MM.1S (cell line): ENCODE measurements around the gene GSG1L2.

Experiments used
- DNase-seq: peaks from one replicate; pipeline ENCODE4 v3.0.0-alpha.2; 2015
- H2AFZ ChIP-seq: fragments of 300-600 bp; sonication (generic); 2 replicates; pipeline ENCODE4 v1.6.0; 2016; ENCODE audit warnings: antibody characterized with exemption, low read length
- H3F3A ChIP-seq: fragments of 300-600 bp; sonication (generic); 2 replicates; pipeline ENCODE4 v1.6.1; 2016; ENCODE audit warnings: mild to moderate bottlenecking, antibody characterized with exemption, low read length, moderate library complexity, mixed read lengths; ENCODE audit not compliant: insufficient read depth
- H3K27ac ChIP-seq: fragments of 300-600 bp; sonication (generic); 2 replicates; pipeline ENCODE4 v1.5.1; 2016; ENCODE audit warnings: mild to moderate bottlenecking, low read length
- H3K27me3 ChIP-seq: fragments of 300-600 bp; sonication (generic); replicated peaks from 2 replicates; pipeline ENCODE4 v1.6.0; 2016; ENCODE audit warnings: low read length; ENCODE audit not compliant: insufficient read depth
- H3K36me3 ChIP-seq: fragments of 300-600 bp; sonication (generic); replicated peaks from 2 replicates; pipeline ENCODE4 v1.6.1; 2016; ENCODE audit warnings: mild to moderate bottlenecking, low read length, mixed read lengths; ENCODE audit not compliant: insufficient read depth
- H3K4me1 ChIP-seq: fragments of 300-600 bp; sonication (generic); 2 replicates; pipeline ENCODE4 v1.6.1; 2016; ENCODE audit warnings: low read length, mixed read lengths
- H3K4me2 ChIP-seq: fragments of 300-600 bp; sonication (generic); 2 replicates; pipeline ENCODE4 v1.6.0; 2016; ENCODE audit warnings: low read depth, low read length
- H3K4me3 ChIP-seq: fragments of 300-600 bp; sonication (generic); 2 replicates; pipeline ENCODE4 v1.5.1; 2016; ENCODE audit warnings: low read length, mixed read lengths
- H3K79me2 ChIP-seq: fragments of 300-600 bp; sonication (generic); 2 replicates; pipeline ENCODE4 v1.6.1; 2016; ENCODE audit warnings: mixed run types, low read length, mixed read lengths
- H3K9ac ChIP-seq: fragments of 300-600 bp; sonication (generic); 2 replicates; pipeline ENCODE4 v1.6.1; 2016; ENCODE audit warnings: low read length, mixed read lengths
- H3K9me2 ChIP-seq: fragments of 300-600 bp; sonication (generic); replicated peaks from 2 replicates; pipeline ENCODE4 v1.6.1; 2016; ENCODE audit warnings: mild to moderate bottlenecking, low read length, mixed read lengths; ENCODE audit not compliant: insufficient read depth
- H3K9me3 ChIP-seq: fragments of 300-600 bp; sonication (generic); replicated peaks from 2 replicates; pipeline ENCODE4 v1.6.1; 2016; ENCODE audit warnings: mild to moderate bottlenecking, low read length, mixed read lengths; ENCODE audit not compliant: insufficient read depth
- H4K20me1 ChIP-seq: fragments of 300-600 bp; sonication (generic); 2 replicates; pipeline ENCODE4 v1.6.1; 2016; ENCODE audit warnings: mild to moderate bottlenecking, low read length, moderate library complexity, mixed read lengths; ENCODE audit not compliant: insufficient read depth
- EZH2 ChIP-seq: fragments of 300-600 bp; sonication (generic); optimal IDR thresholded peaks from 2 replicates; pipeline ENCODE3; 2017; ENCODE audit warnings: low read depth, mild to moderate bottlenecking, antibody characterized with exemption, low read length, mixed read lengths
- EZH2phosphoT487 ChIP-seq: fragments of 300-600 bp; sonication (generic); IDR thresholded peaks from 2 replicates; pipeline ENCODE4 v1.6.1; 2018; ENCODE audit warnings: antibody characterized with exemption, low read length
- TF ChIP-seq, protein P1 (sequence below): fragments of 300-600 bp; sonication (generic); IDR thresholded peaks from 2 replicates; pipeline ENCODE4 v1.5.1; 2016; ENCODE audit warnings: antibody characterized with exemption, low read length, mixed read lengths

GSG1L2 gene

DNA sequence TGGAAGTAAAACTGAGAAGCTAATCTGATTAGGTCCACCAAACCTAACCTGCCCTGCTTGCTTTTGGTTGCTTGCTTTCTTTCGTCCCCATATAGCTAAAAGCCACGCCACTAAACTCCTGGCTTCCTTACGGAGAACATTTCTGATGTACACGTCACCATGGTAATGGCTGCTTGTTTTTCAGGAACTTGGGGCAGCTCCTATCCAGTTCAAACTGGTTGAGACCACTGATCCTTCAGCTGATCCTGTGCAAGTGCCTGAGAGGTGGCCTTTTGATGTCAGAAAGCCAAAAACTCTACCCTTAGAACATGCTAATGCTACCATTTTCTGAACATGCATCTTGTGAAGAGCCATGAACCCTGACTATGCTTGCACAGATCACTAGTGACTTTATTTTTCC lies 16.1 kb downstream of the GSG1L2 start:
- TF ChIP-seq, protein P1, sequence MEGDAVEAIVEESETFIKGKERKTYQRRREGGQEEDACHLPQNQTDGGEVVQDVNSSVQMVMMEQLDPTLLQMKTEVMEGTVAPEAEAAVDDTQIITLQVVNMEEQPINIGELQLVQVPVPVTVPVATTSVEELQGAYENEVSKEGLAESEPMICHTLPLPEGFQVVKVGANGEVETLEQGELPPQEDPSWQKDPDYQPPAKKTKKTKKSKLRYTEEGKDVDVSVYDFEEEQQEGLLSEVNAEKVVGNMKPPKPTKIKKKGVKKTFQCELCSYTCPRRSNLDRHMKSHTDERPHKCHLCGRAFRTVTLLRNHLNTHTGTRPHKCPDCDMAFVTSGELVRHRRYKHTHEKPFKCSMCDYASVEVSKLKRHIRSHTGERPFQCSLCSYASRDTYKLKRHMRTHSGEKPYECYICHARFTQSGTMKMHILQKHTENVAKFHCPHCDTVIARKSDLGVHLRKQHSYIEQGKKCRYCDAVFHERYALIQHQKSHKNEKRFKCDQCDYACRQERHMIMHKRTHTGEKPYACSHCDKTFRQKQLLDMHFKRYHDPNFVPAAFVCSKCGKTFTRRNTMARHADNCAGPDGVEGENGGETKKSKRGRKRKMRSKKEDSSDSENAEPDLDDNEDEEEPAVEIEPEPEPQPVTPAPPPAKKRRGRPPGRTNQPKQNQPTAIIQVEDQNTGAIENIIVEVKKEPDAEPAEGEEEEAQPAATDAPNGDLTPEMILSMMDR = no peak
- DNase-seq = no peak
- Histone ChIP-seq H3K4me2 (no peak overlapping the region), H3K9me3 (no peaks in the 10 kb centered on the region), H3K4me1 (no peaks in the 10 kb centered on the region), H3K9me2 (no peaks in the 10 kb centered on the region), H3K4me3 (no peak overlapping the region), H3K79me2 (no peaks in the 10 kb centered on the region), H4K20me1 (no peaks in the 10 kb centered on the region), H3K27me3 (no peaks in the 10 kb centered on the region), H3F3A (no peaks in the 10 kb centered on the region), H3K36me3 (no peaks in the 10 kb centered on the region), H2AFZ (no peak overlapping the region), H3K27ac (no peak overlapping the region), H3K9ac (no peak overlapping the region)

GRCh38 chr17:9802697-9803096 lies 19.2 kb downstream of the GSG1L2 start:
- no peaks in the 10 kb centered on the region for H3K9me2 ChIP-seq
- H3K9me3 ChIP-seq = no peaks in the 10 kb centered on the region
- no peak overlapping the region for H3K9ac ChIP-seq
- H3K4me2 ChIP-seq = no peak overlapping the region
- DNase-seq = no peak
- no peaks in the 10 kb centered on the region for H3F3A ChIP-seq
- TF ChIP-seq, protein P1 = no peak
- no peak for TF ChIP-seq EZH2phosphoT487
- no peak for TF ChIP-seq EZH2
- no peaks in the 10 kb centered on the region for H4K20me1 ChIP-seq
- no peak overlapping the region for H2AFZ ChIP-seq
- H3K4me3 ChIP-seq = no peak overlapping the region
- H3K79me2 ChIP-seq = no peaks in the 10 kb centered on the region
- no peak overlapping the region for H3K27ac ChIP-seq
- no peaks in the 10 kb centered on the region for H3K4me1 ChIP-seq
- H3K36me3 ChIP-seq = no peaks in the 10 kb centered on the region
- no peaks in the 10 kb centered on the region for H3K27me3 ChIP-seq

DNA sequence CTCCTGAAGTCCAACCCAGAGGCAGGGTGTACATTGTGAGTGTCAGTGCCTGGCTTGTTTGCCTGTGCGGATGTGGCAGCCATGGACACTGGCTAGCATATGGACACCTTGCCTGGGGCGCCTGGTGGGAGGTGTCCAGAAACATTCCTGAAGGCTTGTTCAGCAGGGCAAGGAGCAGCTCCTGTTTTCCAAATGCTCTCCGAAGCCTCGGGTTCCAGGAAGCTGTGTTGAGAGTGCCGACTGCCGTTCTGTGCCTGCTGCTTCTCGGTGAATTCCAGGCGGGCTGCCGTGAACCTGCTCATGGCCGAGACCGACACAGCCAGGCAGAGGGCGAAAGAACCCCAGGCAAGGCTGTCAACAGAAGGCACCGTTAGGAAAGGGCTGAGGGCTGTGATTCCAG lies 19.6 kb downstream of the GSG1L2 start:
- no peaks in the 10 kb centered on the region for H3K9me2 ChIP-seq
- no peaks in the 10 kb centered on the region for H3K36me3 ChIP-seq
- H3K27me3 ChIP-seq = no peaks in the 10 kb centered on the region
- no peak for DNase-seq
- H3K4me3 ChIP-seq = no peak overlapping the region
- H3K9ac ChIP-seq = no peak overlapping the region
- no peaks in the 10 kb centered on the region for H3K4me1 ChIP-seq
- H3K4me2 ChIP-seq = no peak overlapping the region
- H2AFZ ChIP-seq = no peak overlapping the region
- TF ChIP-seq EZH2phosphoT487 = no peak
- TF ChIP-seq, protein P1 = no peak
- no peak for TF ChIP-seq EZH2
- no peaks in the 10 kb centered on the region for H3K79me2 ChIP-seq
- no peak overlapping the region for H3K27ac ChIP-seq
- H3F3A ChIP-seq = no peaks in the 10 kb centered on the region
- no peaks in the 10 kb centered on the region for H4K20me1 ChIP-seq
- H3K9me3 ChIP-seq = no peaks in the 10 kb centered on the region

DNA sequence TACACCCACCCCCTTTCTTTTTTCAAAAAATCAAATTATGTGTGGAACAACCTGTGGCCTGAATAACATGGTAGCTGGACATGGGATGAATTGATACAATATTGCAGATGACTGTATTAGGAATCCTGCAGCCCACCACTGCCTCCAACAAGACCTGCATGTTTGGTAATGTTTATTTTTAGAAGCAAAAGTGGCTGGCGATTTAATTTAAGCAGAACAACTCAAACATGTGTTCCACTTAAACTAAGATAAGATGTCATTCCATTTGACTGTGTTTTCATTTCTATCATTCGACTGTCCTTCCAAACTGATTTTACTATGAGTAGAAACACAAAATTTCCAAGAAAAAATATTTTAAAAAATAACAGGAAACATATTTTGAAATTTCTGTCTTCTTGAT lies 20.4 kb downstream of the GSG1L2 start:
- H3K4me3 ChIP-seq = no peak overlapping the region
- no peaks in the 10 kb centered on the region for H3K4me1 ChIP-seq
- no peaks in the 10 kb centered on the region for H3K36me3 ChIP-seq
- H3K27ac ChIP-seq = no peak overlapping the region
- no peaks in the 10 kb centered on the region for H3K9me3 ChIP-seq
- no peaks in the 10 kb centered on the region for H3K9me2 ChIP-seq
- H3K27me3 ChIP-seq = no peaks in the 10 kb centered on the region
- no peak overlapping the region for H3K4me2 ChIP-seq
- H3F3A ChIP-seq = no peaks in the 10 kb centered on the region
- H4K20me1 ChIP-seq = no peaks in the 10 kb centered on the region
- no peak overlapping the region for H3K9ac ChIP-seq
- no peak for DNase-seq
- no peak overlapping the region for H2AFZ ChIP-seq
- TF ChIP-seq EZH2 = no peak
- TF ChIP-seq, protein P1 = no peak
- no peak for TF ChIP-seq EZH2phosphoT487
- H3K79me2 ChIP-seq = no peaks in the 10 kb centered on the region
